22Rv1 (cell line): ENCODE measurements around the gene FBXW12.

Experiments used
- ZFX ChIP-seq: fragments of 450-650 bp; IDR thresholded peaks from 2 replicates; pipeline ENCODE4 v1.6.1; 2017; ENCODE audit warnings: antibody characterized with exemption, borderline replicate concordance
- TF ChIP-seq, protein P1 (sequence below): fragments of 450-650 bp; IDR thresholded peaks from 2 replicates; pipeline ENCODE4 v1.5.1; 2017; ENCODE audit warnings: mild to moderate bottlenecking

DNA sequence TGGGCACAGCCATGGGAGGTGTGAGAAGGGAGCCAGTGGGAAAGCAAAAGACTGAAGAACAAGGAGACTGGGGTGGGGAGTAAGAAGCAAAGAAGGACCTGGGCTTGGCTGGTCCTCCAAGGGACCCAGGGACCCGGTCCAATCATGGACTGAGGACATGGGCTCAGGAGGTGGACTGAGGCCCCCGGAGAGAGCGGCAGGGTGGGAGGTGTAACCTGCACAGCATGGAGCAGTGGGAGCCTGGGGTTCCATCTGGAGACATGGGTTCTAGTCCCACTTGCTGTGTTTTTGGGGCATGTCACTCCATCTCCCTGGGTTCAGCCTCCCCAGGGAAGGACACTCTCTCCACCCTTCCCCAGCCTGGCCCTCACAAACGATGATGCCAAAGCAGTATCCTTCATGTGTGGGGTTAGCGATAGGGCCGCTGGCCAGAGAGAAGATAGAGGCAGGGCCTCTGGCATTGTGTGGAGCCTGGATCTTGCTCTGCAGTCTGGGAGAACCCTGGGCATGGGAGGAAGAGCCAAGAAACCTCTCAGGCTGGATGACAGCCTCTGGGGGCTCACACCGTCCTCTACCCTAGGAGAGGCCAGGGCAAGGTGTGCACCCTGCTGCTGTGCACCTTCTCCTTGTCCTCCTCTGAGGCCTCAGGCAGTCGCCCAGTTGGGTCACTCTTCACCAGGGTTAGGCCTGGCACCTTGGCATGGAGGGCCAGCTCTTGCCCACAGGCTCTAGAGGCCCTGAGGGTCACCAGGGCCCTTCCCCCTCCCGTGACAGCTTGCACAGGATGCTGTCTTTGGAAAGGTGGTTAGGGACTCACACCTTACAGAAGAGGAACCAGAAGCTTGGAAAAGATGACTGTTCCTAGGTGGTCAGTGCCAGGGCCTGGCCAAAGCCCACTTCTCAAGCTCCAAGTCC, 26.0 kb downstream of the FBXW12 start:
- TF ChIP-seq, protein P1, sequence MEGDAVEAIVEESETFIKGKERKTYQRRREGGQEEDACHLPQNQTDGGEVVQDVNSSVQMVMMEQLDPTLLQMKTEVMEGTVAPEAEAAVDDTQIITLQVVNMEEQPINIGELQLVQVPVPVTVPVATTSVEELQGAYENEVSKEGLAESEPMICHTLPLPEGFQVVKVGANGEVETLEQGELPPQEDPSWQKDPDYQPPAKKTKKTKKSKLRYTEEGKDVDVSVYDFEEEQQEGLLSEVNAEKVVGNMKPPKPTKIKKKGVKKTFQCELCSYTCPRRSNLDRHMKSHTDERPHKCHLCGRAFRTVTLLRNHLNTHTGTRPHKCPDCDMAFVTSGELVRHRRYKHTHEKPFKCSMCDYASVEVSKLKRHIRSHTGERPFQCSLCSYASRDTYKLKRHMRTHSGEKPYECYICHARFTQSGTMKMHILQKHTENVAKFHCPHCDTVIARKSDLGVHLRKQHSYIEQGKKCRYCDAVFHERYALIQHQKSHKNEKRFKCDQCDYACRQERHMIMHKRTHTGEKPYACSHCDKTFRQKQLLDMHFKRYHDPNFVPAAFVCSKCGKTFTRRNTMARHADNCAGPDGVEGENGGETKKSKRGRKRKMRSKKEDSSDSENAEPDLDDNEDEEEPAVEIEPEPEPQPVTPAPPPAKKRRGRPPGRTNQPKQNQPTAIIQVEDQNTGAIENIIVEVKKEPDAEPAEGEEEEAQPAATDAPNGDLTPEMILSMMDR = no peak
- TF ChIP-seq ZFX = no peak
